H7 (cell line): ENCODE results near the gene SKAP2. TPM values are rescaled to one million over a fixed set of nuclear protein-coding genes. Genes with fewer than 3 reads are reported as not detected.
A peak's percentile ranks its signal among the peaks of the same experiment; 100 is the strongest.
"Not testable (repeated sequence)": the region's sequence is repeated elsewhere in the genome, so short reads cannot be mapped to it uniquely, and the experiment has no call there.

Experiments
- DNase-seq: peaks from one replicate; pipeline ENCODE4 v3.0.0; 2012
- H3K27me3 ChIP-seq: 2 replicates; pipeline ENCODE4 v1.6.0; 2011; ENCODE audit warnings: mild to moderate bottlenecking, low read length; ENCODE audit not compliant: control insufficient read depth, insufficient read depth
- H3K36me3 ChIP-seq: replicated peaks from 2 replicates; pipeline ENCODE4 v1.5.1; 2011; ENCODE audit warnings: low read length; ENCODE audit not compliant: control insufficient read depth, insufficient read depth
- H3K4me3 ChIP-seq: 2 replicates; pipeline ENCODE4 v1.5.1; 2011; ENCODE audit warnings: low read depth, mild to moderate bottlenecking, control low read depth, low read length, moderate library complexity; ENCODE audit not compliant: insufficient read depth
- total RNA-seq: library from RNA; depleted of rRNA; stranded (reverse); fragments of >200 nt; shearing (Covaris generic); gene quantifications from 2 replicates; pipeline ENCODE4 v1.2.3, GENCODE V29; 2014

The SKAP2 gene
- total RNA-seq, 1 experiment from 2014 or later, result 2.2 TPM

DNA sequence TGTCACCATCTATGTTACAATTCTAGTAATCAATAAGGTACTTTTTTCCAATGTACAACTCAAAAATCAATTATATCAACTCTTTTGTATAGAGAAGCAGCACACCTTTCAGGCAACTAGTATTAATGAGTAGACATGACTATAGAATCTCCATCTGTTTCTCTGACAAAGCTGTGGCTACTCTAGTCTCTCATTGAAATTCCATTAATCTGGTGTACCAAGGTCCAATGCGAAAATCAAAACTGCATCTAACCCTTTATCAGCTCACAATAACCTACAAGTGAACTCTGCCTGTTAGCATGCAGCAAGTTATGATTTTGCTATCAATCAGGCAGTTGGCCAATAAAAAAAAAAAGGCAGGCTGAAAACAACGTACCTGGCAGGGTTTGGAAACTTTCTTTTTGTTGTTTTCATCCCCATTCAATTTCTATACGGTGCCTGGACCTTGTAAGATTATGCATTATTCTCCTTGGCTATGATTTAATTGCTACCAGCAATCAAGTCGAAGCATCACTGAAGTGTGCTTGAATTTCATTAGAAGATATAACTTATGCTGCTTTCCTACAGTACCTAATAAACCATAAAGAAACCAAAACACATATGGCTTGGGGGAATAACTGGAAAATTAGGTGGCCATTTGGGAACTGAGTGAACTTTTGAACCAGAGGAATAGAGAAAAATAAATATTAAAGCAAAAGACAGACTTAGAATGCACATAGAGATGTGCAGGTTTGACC is 23.2 kb downstream of the SKAP2 start:
- no peaks in the 10 kb centered on the region for H3K36me3 ChIP-seq
- H3K4me3 ChIP-seq, result no peak overlapping the region
- H3K27me3 ChIP-seq, result no peaks in the 10 kb centered on the region
- no peak for DNase-seq

DNA sequence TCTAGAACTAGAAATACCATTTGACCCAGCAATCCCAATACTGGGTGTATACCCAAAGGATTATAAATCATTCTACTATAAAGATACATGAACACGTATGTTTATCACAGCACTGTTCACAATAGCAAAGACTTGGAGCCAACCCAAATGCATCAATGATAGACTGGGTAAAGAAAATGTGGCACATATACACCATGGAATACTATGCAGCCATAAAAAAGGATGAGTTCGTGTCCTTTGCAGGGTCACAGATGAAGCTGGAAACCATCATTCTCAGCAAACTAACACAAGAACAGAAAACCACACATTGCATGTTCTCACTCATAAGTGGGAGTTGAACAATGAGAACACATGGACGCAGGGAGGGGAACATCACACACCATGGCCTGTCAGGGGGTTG is 27.6 kb downstream of the SKAP2 start:
- H3K36me3 ChIP-seq, H3K27me3 ChIP-seq, DNase-seq, H3K4me3 ChIP-seq: not testable (repeated sequence)

DNA sequence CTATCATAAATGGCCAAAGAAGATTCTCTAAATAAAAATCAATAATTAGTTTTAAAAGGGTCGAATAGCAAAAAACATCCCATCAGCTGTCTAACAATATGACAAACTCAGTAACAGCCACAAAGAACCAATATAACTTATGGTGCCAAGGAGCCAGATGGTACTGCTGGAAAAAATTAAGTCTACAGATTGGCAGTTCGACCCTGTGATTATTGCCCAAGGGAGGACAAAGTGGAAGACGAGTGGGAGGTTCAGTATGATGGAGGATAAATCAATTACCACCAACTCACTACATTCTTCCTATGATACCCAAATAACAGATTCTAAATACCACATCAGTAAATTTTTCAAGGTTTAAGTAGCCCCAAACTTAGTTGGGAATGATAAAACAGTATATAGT is 49.0 kb downstream of the SKAP2 start:
- no peak for DNase-seq
- H3K4me3 ChIP-seq, result no peak overlapping the region
- no peaks in the 10 kb centered on the region for H3K36me3 ChIP-seq
- no peaks in the 10 kb centered on the region for H3K27me3 ChIP-seq

DNA sequence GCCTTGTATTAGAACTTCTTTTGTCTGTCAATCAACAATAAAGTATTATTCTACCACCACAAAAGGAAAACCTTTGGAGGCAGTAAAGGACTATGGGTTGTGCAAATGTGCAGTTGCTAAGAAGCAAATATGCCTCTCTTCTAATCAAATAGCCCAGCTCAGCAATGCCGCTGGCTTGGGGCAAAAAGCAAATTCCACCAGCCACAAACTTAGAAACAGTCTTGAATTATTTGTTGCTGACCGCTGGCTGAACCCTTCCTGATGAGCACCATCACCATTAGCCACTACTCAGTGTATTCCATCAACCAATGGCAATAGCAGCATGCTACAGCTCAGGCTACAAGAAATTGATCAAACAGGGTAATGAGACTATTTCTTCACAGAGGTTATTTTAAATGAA is 51.0 kb downstream of the SKAP2 start:
- Histone ChIP-seq H3K4me3 (no peak overlapping the region), H3K27me3 (no peaks in the 10 kb centered on the region), H3K36me3 (no peaks in the 10 kb centered on the region)
- DNase-seq, result no peak

DNA sequence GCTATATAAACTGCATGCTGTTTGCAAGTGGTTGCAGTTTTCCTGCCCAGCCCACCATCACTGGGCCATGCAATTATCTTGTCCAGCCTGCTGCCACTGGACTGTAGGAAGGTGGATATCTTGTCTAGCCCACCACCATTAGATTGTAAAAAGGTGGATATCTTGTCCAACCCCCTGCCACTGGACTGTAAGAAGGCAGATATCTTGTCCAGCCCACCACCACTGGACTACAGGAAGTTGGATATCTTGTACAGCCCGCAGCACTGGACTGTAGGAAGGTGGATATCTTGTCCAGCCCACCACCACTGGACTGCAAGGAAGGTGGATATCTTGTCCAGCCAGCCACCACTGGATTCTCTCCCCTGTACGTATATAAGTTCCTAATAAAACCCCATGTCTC is 69.8 kb downstream of the SKAP2 start:
- Histone ChIP-seq H3K27me3 (no peaks in the 10 kb centered on the region), H3K36me3 (no peaks in the 10 kb centered on the region), H3K4me3 (no peak overlapping the region)
- no peak for DNase-seq

DNA sequence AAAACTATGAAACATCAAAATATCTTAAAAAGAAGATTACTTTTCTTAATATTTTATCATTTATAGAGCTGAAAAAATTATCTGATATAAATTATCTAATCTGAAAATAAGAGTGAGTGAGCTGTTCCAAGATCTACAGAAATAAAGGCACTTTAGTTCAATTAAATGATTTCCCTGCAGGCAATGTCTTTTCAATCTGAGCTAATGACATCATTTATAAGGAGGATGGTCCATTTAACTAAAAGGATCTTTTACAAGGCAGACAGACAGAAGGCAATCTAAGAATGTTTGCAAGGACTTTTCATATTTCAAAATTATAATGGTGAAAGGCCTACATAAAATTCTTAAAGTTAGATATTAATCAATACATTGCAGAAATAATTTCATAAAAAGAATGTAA is 71.8 kb downstream of the SKAP2 start:
- Histone ChIP-seq H3K27me3 (no peaks in the 10 kb centered on the region), H3K36me3 (no peaks in the 10 kb centered on the region), H3K4me3 (no peak overlapping the region)
- no peak for DNase-seq

DNA sequence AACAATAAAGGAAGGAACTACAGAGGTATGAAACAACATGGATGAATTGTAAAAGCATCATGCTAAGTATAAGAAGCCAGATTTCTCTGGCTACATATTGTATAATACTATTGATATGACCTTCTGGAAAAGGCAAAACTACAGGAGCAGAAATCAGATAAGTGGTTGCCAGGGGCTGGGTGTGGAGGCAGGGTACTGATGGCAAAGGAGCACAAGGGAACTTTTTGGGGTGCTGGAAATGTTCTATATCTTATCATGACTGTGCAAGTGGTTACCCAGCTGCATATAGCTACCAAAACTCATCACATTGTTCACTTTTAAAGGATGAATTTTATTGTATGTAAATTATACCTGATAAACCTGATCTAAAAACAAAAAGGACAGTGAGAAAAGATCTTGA is 72.4 kb downstream of the SKAP2 start:
- Histone ChIP-seq H3K4me3 (no peak overlapping the region), H3K36me3 (no peaks in the 10 kb centered on the region), H3K27me3 (no peaks in the 10 kb centered on the region)
- DNase-seq, result no peak

DNA sequence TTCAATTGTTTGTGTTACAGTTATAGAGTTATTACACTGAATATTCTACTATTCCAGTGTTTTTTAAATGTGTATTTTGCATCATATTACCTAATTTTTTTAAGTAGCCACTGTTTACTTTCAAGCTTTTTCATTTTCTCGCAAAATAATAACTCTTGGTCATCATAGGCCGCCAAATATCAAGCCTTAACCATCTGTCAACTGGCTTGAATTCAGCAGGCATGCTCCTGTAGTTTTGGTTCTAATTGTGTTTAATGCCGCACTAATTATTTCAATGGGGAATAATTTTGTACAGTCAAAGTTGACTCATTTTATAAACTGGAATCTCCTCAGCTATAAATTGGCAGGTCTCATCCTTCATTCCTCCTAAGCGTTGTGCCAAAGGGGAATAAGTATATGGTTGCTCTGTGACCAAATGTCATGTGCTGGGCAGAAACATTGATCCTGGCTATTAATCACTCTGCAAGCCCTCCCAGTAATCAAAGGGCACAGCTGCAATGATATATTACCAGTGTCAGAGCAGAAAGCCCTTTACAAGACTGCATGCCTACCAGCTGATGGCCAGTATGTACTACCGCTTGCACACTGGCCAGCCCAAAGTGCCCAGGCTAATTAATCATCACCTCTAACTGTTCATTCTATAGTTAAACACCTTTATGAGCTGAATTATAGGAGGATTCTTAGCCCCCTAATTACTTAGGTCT is 74.8 kb downstream of the SKAP2 start:
- no peaks in the 10 kb centered on the region for H3K36me3 ChIP-seq
- H3K4me3 ChIP-seq, result no peak overlapping the region
- DNase-seq, result no peak
- H3K27me3 ChIP-seq, result no peaks in the 10 kb centered on the region

DNA sequence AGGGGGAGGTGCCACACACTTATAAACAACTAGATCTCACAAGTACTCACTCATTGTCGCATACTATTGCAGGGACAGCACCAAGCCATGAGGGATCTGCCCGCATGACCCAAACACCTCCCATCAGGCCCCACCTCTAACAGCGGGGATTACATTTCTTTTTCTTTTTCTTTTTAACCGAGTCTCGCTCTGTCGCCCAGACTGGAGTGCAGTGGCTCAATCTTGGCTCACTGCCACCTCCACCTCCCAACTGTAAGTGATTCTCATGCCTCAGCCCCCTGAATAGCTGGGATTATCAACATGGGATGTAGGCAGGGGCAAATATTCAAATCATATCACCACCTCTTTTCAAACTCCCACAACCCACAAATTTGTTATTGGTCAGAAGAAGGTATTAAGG is 76.7 kb downstream of the SKAP2 start:
- H3K36me3 ChIP-seq, result no peaks in the 10 kb centered on the region
- H3K27me3 ChIP-seq, result no peaks in the 10 kb centered on the region
- DNase-seq, result no peak
- H3K4me3 ChIP-seq, result no peak overlapping the region

DNA sequence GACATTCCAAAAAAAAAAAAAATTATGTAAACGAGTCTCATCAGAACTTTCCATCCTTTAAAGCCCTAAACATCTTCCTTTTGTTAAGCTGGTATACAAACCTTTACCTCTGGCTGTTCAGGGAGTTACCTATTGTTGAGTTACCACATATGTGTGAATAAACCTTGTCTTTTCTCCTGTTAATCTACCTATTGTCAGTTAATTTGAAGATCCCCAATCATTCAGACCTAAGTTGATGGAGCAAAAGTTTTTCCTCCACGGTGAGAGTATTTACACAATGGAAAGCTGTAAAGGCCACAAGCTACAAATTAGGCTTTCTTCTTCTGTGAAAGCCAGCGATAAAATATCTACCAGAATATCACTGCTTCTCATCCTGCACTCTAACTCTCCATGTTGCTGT is 80.3 kb downstream of the SKAP2 start:
- Histone ChIP-seq H3K4me3 (no peak overlapping the region), H3K27me3 (no peaks in the 10 kb centered on the region), H3K36me3 (no peaks in the 10 kb centered on the region)
- DNase-seq, result peak; percentile 4

DNA sequence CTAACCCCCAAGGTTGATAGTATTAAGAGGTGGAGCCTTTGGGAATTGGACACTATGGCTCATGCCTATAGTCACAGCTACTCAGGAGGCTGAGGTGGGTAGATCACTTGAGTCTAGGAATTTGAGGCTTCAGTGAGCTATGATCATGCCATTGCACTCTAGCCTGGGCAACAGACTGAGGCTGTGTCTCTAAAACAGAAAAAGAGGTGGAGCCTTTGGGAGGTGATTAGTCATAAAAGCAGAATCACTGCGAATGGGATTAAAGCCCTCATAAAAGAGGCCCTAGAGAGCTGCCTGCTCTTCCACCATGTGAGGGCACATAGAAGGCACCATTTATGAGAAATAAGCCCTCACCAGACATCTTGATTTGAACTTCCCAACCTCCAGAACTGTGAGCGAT is 81.9 kb downstream of the SKAP2 start:
- Histone ChIP-seq H3K4me3 (no peak overlapping the region), H3K27me3 (no peaks in the 10 kb centered on the region)
- no peak for DNase-seq

DNA sequence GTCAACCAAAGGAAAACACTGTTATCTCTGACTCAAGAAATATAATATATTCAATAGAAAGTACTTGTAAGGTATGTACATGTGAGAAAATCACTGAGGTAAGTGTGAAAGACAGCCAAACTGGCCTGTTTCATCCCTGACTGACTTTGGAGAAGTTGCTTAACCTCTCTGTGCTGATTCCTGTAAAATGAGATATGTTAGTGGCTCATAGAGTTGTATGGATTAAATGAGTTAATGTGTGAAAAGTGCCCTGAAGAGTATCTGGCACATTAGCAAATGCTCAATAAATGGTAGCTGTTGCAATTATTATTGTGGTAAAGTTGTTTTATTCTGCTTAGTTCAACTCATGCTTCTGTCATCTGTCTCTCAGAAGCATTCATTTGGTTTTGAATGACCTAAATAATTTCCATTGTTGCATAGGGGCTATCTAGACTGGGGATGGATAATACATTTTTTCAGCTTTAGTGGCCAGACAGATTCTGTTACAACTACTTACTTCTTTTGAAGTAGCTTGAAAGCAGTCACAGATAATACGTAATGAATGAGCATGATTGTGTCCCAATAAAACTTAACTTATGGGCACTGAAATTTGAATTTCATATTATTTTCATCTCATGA is 84.3 kb downstream of the SKAP2 start:
- no peak overlapping the region for H3K4me3 ChIP-seq
- H3K27me3 ChIP-seq, result no peaks in the 10 kb centered on the region; the same call in 1 of the 2 replicates
- H3K36me3 ChIP-seq, result no peaks in the 10 kb centered on the region
- no peak for DNase-seq

More for the DNA sequence above, 81.9 kb downstream of the SKAP2 start:
- no peaks in the 10 kb centered on the region for H3K36me3 ChIP-seq

DNA sequence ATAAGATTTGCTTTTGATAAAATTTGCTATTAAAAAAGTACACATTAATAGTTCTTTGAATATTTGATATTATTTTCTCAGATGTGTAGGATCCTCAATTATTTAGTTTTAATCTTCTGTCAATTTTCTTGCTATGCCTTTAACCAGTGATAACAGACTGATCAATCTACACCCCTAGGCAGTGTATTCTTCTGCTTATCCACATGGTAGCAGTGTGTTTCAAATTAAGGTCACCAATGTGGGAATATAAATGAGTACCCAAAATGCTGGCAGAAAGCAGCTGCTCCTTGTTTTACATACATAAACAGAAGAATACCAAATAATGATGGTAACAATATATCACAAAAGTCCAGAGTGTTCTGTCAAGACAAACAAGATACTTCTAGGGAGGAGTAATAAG is 87.0 kb downstream of the SKAP2 start:
- peak; percentile 3 for DNase-seq

DNA sequence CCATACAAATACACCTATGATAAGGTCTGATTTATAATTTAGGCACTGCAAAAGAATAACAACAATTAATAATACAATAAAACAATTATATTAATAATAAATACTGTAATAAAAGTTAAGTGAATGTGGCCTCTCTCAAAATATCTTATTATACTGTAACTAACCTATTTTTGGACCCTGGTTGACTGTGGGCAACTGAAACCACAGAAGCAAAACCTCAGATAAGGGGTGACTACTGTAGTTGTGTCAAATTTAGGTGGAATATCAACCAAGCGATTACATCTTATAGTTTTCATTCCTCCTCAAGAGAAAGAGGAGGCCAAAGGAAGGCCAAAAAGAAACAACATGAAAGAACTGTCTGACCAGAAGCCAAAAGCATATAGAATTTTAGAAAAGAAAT is 103.9 kb downstream of the SKAP2 start:
- no peaks in the 10 kb centered on the region for H3K36me3 ChIP-seq
- H3K27me3 ChIP-seq, result no peaks in the 10 kb centered on the region
- no peak overlapping the region for H3K4me3 ChIP-seq
- no peak for DNase-seq

More for the DNA sequence above, 87.0 kb downstream of the SKAP2 start:
- Histone ChIP-seq H3K4me3 (no peak overlapping the region), H3K36me3 (no peaks in the 10 kb centered on the region), H3K27me3 (no peaks in the 10 kb centered on the region; the same call in 1 of the 2 replicates)

DNA sequence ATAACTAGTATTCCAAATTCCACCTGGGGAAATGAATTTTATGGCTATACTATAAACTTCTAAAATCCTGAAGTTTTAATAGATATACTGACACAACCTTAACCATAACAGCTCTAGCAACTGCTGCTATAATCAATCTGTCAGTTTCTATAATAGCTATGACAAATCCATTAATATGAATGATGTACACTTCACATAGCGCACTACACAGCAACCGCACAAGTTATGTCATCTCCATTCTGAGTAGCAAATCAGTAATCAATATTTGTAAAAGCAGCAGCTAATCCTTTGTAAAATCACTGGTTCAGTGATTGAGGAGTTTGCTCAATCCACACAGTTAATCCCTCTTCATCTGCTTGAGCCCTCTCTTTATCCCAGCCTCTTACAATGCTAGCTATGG is 105.3 kb downstream of the SKAP2 start:
- no peak for DNase-seq
- Histone ChIP-seq H3K36me3 (no peaks in the 10 kb centered on the region), H3K4me3 (no peak overlapping the region), H3K27me3 (no peaks in the 10 kb centered on the region)
